Activated CD8-positive, alpha-beta memory T cell treated with anti-CD3 and anti-CD28 coated beads, Interleukin-2, amount 50 U/mL, for 1 hour (primary cell): ENCODE results near the gene FBXO33.

Experiments
- DNase-seq: peaks from one replicate; pipeline ENCODE4 v3.0.0-alpha.2; 2020; ENCODE audit errors: extremely low read depth

FBXO33 gene, protein sequence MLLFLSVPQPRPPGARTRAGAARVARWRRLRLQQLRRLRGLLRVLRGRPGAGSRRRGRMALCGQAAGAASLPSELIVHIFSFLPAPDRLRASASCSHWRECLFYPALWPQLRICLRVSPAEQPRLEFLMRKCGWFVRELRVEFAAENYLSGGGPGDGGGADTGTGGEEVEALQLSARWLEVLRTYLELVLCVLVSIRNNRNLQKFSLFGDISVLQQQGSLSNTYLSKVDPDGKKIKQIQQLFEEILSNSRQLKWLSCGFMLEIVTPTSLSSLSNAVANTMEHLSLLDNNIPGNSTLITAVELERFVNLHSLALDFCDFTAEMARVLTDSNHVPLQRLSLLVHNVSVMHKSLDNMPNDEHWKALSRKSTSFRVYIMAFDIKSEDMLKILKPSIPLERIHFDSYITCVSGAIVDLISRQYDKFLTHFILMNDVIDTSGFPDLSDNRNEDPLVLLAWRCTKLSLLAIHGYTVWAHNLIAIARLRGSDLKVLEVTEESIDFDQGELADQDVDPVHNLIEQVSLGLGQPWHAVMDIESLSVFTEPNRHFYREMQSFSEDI

GRCh38 chr14:39432179-39432618, at the start of gene FBXO33:
Gene FBXO33, minus strand, starts transcription at chr14:39432433. Its CDS starts 271 bp downstream, at chr14:39432162.
- peak; percentile 86 for DNase-seq

GRCh38 chr14:39474416-39474911, 42.2 kb upstream of the FBXO33 start:
- no peak for DNase-seq

DNA sequence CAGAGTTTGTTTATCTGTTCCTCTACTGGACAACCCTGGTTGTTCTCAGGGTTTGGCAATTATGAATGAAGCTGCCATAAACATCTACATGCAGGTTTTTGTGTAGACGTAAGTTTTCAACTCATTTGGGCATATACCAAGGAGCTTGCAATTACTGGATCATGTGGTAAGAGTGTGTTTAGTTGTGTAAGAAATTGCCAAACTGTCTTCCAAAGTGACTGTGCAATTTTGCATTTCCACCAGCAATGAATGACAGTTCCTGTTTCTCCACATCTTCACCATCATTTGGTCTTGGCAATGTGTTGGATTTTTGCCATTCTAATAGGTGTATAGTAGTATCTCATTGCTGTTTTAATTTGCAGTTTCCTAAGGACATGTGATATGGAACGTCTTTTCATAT, 39.8 kb upstream of the FBXO33 start:
- no peak for DNase-seq

DNA sequence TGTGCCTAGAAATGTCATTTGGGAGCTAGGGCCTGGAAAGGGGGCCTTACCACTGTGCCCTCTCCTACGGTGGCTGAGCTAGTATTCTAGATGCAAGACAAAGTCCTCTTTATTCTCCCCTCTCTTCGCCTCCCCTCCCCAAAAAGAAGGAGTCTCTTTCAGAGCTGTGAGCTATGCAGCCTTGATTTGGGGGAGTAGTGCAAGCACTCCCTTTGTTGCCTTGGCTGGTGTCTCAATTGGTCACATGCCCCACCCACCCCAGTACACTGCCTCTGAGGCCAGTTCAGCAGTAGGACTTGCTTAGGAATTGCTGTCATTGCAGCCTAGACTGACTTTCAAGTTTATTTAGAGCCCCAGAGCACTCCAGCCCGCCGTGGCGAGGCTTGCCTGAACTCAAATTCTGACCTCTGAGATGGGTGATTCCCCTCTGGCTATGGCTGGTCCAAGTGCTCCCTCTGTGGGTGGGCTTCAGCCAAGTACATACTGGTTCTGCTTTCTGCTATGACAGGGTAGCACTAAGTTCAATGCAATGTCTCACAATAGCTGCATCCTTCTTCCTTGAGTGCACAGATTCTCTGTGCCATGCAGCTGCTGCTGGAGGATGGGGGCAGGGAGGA, 37.0 kb upstream of the FBXO33 start:
- no peak for DNase-seq

DNA sequence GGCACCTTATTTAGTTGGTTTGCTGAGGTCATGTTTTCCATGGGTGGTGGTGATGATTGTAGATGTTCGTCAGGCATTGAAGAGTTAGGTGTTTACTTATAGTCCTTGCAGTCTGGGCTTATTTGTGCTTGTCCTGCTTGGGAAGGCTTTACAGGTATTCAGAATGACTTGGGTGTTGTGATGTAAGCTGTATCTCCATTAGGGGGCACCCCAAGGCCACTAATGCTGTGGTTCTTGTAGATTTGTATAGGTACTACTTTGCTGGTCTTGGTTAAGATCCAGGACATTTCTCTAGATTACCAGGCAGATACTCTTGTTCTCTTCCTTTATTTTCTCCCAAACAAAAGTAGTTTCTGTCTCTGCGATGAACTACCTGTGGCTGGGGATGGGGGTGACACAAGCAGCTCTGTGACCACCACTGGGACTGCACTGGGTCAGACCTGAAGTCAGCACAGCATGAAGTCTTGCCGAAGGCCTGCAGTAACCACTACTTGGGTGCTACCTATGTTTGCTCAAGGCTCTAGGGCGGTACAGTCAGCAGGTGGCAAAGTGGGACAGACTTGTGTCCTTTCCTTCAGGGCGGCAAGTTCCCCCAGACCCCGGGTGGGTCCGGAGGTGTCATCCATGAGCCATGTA, 35.8 kb upstream of the FBXO33 start:
- no peak for DNase-seq

- no peak for DNase-seq
Measured at GRCh38 chr14:39459795-39460478, 27.7 kb upstream of the FBXO33 start.

DNA sequence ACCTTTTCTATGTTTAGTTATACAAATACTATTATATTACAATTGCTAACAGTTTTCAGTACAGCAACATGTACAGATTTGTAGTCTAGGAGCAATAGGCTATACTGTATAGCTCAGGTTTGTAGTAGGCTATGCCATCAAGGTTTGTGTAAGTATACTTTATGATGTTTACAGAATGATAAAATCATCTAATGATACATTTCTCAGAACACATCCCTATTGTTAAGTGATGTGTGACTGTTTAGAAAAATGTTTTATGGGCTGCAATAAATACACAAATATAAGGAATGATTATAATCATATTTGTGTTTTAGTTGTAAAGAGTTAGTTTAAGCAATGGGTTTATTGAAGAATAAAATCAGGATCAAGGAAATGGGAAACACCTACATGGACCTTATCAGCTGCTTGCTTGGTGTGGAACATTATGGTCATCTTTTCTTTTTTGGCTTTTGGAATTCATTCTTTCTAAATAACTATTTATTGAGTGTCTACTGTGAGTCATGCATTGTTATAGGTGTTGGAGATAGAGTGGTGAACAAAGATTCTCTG, 24.5 kb upstream of the FBXO33 start:
- DNase-seq: no peak

GRCh38 chr14:39454906-39455539, 22.8 kb upstream of the FBXO33 start:
- no peak for DNase-seq

GRCh38 chr14:39452680-39453079, 20.4 kb upstream of the FBXO33 start:
- DNase-seq: no peak

DNA sequence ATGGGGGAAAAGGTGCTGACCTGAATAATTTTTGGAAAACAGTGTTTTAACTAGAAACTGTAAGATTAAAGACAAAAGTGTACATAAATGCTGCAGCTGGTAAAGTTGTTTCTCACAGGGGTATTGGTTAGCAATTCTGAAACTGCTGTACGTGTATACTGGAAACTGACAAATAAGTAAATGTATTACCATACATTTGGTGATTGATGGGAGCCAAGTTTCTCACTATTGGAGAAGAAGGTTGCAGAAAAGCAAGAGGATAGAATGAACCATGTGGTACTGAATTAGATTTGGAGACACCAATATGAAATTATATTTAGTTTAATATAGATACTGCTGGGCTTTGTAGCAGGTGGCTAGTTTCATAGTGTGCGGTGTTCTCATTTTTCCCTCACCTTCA, 19.6 kb upstream of the FBXO33 start:
- DNase-seq: no peak

DNA sequence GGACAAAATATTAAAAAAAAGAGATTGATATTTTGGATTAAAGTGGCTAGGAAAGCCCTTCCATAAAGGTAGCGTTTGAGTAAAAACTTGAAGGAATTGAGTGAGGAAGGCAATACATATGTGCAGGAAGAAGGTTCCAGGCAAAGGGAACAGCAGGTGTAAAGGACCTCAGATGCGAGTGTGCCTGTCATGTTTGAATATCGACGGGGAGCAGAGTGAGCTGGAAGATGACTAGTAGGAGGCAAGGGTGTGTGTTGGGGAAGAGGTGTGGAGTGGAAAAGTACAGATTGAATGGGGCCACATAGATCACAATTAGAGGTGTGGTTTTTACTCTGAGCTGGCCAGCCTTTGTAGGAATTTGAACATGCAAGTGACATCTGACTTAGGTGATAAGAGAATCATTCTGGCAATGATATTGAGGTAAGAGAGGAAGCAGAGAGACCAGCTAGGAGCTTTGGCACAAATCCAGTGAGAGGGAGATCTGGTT, 15.0 kb upstream of the FBXO33 start:
- DNase-seq: no peak

DNA sequence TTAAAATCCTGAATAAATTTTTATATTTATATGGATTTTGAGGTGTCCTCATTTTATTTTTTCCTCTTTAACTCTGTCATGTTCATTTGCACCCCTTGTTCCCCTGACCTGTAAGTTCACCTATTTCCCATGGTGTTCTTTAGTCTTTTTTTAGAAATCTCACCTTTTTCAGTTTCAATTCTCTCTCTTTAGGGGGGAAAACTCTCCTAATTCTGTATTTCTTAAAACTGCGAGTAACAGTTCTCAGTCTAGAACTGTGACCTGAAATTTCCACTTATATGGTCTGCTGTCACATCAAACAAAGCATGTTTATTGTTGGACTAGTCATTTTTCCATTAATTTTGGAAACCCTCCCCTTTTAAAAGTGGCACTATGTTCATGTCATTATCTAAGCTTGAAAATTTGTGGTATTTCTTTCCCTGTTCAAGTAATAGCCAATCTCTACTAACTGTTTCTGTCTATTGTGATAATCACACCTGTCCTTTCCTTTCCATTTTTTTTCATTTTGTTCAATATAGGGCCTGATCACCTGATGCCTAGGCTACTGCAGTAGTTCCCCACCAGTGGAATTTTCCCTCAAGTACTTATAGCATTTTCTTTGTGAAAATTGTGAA, 14.0 kb upstream of the FBXO33 start:
- no peak for DNase-seq

DNA sequence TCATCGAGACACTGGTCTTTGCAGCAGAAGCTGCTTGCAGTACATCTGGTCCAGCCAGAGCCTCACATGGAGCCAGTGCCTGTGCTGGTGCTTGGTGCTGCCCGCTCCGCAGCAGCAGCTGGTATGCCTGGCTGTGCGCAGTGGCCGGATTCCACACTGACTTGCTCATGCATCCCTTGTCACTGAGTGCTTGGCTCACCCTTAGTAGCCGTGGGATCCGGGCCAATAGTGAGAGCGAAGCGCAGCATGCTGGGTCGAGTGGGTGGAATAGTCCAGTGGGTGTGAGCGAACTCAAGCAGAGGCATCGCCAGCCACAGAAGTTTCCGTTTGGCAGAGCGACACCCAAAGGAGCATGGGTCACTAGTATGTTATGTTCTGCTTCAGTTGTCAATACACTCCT, 10.1 kb upstream of the FBXO33 start:
- no peak for DNase-seq

GRCh38 chr14:39441805-39442204, 9.6 kb upstream of the FBXO33 start:
- no peak for DNase-seq

DNA sequence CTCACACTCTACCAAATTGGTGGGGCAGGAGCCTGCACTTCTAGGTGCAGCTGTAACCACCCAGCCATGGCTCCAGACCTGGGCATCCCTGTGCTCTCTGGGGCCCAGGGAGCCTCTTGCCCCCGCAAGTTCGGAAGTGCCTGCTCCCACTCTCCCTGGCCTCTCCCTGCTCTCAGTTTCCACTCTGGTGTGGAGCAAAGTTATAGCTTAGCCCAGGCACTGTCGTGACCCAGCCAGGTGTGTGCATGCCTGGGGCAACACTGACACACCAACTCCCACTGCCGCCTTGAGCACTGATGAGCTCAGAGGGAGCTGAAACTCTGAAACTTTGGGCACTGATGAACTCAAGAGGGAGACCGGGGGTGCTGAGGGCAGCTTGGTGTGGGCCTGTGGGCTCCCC, 8.7 kb upstream of the FBXO33 start:
- no peak for DNase-seq

DNA sequence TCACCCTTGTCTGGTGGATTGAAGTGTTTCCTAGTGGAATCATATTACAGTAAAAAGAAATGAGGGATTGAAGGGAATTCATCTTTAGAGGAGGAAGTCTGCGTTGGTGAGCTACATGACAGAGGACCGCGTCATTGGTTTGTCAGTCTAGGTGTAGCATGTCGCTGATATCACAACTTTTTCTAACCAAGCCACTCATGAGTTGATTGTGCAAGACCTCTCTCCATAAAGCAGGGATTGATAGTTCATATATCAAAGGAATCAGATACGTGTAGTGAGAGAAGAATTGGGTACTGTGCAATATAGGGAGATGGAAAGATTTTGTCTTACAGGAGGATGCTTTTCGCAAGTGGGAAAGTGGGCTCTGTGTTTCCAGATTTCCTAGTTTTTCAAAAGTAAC, 3.0 kb upstream of the FBXO33 start:
- DNase-seq: no peak

- DNase-seq: no peak
Measured at GRCh38 chr14:39434401-39434800, 2.2 kb upstream of the FBXO33 start.

DNA sequence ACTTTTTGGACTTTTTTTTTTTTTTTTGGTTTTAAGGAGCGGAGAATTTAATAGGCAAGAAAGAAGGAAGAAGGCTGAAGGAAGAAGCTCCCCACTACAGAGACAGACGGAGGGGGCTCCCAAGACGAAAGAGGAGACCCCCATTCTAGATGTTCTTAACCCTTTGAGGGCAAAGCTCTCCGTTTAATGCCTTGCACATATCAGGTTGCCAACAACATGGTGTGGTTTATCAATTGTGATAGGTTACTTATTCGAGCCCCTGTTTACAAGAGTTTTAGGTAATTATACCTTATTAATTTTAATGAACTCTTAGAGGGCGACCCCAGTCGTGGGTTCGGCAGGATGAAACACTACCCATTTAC, 1.2 kb upstream of the FBXO33 start:
- no peak for DNase-seq

GRCh38 chr14:39432619-39433451, 602 bp upstream of the FBXO33 start:
- no peak for DNase-seq
